Hematopoietic multipotent progenitor cell treated with erythropoietin and hydrocortisone succinate and interleukin-3 and kit ligand, for 8 days (in vitro differentiated cells): ENCODE data around the gene RAP2C.
"Not testable (repeated sequence)": the region's sequence is repeated elsewhere in the genome, so short reads cannot be mapped to it uniquely, and the experiment has no call there.

Source experiments
- DNase-seq: peaks from one replicate; pipeline ENCODE4 v3.0.0-alpha.2; 2015

Gene RAP2C

DNA sequence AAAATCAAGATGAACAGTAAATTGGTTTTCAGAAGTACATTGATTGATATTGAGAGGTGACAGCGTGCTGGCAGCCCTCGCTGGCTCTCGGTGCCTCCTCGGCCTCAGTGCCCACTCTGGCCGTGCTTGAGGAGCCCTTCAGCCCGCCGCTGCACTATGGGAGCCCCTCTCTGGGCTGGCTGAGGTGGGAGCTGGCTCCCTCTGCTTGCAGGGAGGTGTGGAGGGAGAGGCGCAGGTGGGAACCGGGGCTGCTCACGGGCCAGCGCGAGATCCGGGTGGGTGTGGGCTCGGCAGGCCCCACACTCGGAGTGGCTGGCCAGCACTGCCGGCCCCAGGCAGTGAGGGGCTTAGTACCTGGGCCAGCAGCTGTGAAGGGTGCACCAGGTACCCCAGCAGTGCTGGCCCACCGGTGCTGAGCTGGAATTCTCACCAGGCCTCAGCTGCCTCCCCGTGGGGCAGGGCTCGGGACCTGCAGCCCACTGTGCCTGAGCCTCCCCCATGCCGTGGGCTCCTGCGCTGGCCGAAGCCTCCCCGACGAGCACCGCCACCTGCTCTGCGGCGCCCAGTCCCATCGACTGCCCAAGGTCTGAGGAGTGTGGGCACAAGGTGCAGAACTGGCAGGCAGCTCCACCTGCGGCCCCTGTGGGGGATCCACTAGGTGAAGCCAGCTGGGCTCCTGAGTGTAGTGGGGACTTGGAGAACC, 25.2 kb downstream of the RAP2C start:
- DNase-seq = no peak

DNA sequence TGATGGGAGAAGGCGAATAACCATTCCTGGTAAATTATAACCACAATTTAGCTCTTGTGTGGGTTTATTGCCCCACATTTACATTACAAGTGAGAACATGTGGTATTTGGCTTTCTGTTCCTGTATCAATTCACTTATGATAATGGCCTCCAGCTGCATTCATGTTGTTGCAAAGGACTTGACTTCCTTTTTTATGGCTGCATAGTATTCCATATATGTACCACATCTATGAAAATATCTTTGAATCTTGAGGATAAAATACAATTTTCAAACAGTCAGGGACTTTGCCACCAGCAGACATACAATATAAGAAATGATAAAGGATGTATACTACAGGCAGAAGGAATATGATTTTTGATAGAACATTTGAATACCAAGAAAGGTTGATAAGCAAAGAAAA, 27.3 kb downstream of the RAP2C start:
- DNase-seq = no peak

DNA sequence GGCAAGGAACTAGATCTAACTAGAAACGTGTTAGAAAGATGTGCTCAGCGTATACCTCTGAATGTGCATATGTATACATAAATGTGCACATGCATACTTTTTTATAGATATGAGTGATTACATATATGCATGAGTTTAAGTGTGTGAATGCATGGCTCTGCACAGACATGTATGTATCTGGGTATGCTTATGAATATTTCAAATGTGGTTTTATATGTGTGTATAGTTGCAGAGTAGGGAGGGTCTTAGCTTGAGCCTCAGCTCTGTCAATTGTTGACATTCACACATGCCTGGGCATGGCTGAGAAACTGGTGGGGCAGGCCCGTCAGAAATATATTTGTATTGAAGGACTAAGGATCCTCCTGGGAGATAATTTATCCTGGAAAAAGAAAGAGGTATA, 31.1 kb downstream of the RAP2C start:
- DNase-seq = no peak

DNA sequence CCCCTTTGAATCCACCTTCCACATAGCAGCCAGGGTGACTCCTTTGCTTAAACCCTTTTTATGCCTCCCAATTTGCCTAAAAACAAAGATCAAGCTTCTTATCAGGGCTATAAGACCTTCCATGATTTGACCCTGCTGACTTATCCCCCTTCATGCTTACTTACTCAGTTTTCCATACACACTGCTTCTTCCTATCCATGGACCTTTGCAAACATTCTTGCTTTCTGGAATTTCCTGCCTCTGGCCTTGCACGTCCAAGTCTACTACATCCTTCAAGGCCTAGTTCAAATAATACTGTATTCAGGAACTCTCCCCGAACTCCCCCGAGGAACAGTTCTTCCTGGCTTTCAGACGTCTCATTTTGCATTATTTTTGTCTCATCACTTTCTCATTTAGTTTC, 31.8 kb downstream of the RAP2C start:
- no peak for DNase-seq

DNA sequence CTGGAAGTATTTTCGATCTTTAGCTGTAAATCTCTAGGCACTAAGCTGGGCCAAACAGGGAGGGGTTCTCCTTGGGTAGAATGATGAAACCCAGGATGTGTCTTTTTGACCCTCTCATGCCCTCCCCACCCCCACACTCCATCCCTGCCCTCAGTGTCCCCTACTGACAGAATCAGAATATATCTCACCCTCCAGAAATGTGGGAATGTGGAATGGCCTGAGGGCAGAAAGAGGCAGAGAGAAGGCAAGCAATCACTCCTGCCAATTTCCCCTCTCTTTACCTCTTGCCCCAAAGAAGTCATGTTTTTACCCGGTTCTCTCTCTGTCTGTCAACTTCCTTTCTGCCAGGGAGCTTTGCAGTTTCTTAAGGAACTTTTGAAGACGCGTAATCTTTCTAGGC, 34.4 kb downstream of the RAP2C start:
- no peak for DNase-seq

DNA sequence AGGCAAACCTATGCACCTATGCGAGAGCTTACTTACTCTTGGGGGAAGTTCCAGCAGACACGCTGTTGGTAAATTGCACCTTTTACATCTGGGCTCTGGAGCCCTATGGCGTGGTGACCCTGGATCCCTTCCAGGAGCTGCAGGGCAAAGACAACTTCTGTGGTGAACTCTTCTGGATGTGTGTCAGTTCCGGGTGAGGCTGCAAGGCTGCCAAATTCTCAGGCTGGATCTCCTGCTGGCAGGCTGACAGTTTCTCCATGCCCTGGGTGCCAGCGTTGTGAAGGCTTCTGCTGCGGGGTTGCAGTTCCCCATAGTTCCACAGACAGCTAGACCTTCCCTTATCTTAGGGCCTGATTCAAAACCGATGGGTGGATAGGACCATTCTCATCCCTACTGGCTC, 37.9 kb downstream of the RAP2C start:
- DNase-seq = no peak

DNA sequence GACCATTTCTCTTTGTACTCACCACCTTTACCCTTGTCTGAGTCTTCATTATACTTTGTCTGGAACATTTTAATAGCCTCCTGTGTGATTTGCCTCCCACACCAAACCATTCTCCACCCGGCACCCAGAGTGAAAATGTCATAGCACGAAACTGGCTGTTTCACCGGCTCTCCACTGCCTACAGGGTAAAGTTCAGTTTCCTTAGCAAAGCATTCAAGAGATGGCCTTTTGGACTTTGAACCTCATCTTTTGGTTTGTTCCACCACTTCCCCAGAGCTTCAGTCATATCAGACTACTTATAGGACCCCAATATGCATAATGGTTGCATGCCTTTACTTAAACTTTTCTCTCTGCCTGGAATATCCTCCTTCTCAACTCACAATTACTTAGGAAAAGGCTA, 38.3 kb downstream of the RAP2C start:
- no peak for DNase-seq

DNA sequence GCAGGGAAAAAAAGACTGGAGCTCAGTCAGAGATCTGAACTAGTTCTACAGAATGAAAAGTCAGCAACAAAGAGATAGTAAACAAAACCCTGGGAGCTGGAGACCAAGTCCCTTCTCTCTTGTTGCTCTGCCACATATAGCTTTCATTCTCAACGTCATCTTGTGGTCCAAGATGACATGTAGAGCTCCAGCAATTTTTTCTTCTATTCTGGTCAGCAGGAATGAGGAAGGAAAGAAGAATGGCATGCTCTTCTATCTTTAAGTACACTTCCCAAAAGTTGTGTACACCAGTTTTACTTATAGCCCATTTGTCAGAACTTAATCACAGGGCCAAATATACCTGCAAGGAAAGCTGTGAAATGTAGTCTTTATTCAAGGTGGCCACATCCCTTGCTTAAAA, 45.6 kb downstream of the RAP2C start:
- no peak for DNase-seq

DNA sequence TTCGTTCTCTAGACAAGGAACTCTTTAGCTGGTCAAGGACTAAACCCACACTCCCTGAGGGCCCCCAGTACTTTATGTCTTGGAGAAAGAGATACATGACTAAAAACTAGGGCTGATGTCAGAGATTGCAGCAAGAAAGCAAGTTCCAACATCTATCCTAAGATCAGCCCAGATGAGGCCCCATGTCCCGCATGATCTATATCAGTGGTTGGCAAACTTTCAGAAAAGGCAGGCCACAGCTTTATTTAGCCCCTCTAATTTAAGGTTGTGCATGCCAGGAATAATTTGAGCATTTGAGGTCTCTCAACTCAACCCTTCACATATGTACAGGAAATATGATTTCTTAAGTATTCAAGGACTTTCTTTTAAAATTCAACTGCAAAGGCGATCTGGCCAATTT, 47.4 kb downstream of the RAP2C start:
- no peak for DNase-seq

DNA sequence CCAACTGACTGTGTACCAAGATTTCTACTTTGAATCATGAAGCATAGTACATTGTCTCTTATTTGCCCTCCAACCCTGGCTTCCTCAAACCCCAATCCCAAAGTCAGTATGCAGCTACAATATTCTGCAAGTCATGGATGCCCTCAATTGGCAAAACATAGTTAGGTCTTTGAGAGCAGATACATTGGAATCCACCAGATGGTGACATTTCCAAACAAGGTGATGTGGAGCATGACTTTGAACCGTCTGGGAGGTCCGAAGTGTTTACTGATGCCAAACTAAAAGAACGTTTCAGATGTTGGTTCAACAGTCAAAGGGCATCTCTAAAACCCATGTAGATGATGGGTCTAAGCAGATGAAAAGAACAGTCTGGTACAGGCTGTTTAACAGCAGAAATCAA, 47.8 kb downstream of the RAP2C start:
- DNase-seq = no peak

DNA sequence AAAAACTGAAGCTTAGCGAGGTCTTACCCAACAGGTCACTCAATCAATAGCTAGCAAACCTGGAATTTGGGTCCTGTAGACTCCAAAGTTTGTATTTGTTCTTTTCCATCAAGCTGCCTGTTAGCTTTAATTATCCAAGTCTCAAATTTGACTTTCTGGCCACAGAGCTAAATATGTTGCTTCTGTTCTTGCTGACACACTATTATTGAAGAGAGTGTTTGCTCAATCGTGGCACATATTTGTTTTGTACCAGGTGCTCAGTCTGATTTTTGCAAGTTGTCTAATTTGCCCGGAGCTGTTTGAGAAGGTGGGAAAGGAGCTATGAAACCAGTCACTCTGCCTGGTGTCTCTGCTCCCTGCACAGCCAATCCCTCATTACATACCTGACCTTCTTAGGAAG, 49.7 kb downstream of the RAP2C start:
- DNase-seq = no peak

DNA sequence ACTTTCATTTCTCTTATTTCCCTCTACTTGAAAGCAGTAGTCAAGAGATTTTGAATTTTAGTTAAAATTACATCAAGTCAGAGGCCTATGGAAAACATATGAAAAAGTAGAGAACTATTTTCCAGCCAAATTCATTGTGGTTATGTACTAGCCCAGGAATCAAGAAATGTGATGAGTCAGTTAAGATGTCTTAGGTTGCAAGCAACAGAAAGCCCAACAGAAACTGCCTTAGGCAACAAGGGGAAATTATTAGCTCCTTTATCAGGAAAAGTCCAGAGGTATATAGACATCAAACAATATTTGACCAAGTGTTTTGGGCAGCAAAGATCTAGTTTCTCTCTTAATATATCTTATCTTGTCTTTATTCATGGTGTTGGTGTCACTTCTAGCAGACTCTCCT, 53.6 kb downstream of the RAP2C start:
- DNase-seq = no peak

DNA sequence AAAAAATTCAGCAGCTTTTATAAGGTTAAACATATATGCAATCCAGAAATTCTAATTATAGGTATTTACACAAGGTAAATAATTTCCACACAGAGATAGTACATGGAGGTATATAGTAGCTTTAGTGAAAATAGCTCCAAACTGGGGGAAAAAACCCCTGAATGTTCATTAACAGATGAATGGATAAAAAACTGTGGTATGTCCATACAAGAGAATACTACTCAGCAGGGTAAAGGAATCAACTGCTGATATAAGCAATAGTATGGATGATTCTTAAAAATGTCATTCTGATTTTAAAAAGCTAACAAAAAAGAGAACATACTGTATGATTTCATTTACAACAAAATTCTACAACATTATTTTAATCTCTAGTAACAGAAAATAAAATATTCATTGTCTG, 54.2 kb downstream of the RAP2C start:
- DNase-seq = no peak

DNA sequence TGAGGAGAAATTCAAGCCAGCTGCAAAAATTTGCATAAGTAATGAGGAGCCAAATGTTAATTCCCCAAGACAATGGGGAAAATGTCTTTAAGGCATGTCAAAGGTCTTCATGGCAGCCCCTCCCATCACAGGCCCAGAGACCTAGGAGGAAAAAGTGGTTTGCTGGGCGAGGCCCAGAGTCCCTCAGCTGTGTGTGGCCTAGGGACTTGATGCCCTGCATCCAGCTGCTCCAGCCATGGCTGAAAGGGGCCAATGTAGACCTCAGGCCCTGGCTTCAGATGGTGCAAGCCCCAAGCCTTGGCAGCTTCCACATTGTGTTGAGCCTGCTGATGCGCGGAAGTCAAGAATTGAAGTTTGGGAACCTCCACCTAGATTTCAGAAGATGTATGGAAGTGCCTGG, 56.2 kb downstream of the RAP2C start:
- DNase-seq = not testable (repeated sequence)

DNA sequence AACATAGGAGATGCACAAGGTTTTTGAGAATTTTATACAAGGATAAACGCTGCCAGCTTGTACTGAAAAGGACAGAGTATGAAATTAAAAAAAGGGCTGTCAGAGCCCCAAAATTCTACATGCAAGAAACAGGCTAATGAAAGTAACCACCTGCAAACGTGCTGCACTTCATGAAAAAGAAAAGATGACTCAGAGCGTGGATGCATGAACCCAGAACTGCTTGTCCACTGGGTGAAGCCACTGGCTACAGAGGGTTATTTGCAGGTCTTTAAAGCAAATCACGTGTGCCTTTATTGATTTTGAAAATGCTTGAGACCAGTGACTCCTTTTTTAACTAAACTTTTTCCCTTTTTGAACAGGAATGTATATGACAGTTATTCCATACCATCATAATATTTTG, 66.1 kb downstream of the RAP2C start:
- DNase-seq = no peak
